NCI-H226 (cell line): ENCODE data around the gene ANTKMT.

Experiments used
- DNase-seq: peaks from one replicate; pipeline ENCODE4 v3.0.0-alpha.2; 2015

The ANTKMT gene

DNA sequence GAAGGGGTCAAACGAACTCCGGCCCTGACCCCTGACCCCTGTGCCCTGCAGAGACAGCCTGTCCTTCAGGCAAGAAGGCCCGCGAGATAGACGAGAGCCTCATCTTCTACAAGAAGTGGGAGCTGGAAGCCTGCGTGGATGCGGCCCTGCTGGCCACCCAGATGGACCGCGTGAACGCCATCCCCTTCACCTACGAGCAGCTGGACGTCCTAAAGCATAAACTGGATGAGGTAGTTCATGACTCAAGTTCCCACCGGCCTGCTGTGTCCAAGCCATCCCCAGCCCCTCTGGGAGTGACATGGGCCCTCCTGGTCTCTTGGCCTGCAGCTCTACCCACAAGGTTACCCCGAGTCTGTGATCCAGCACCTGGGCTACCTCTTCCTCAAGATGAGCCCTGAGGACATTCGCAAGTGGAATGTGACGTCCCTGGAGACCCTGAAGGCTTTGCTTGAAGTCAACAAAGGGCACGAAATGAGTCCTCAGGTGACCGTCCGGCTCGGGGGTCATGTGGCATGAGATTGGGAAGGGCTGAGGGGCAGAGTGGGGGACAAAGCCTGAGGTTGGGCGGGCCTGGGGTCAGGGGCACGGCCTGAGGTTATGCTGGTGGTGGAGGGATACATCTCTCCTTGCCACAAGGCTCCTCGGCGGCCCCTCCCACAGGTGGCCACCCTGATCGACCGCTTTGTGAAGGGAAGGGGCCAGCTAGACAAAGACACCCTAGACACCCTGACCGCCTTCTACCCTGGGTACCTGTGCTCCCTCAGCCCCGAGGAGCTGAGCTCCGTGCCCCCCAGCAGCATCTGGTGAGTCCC, 45.3 kb downstream of the ANTKMT start:
- DNase-seq, result no peak

DNA sequence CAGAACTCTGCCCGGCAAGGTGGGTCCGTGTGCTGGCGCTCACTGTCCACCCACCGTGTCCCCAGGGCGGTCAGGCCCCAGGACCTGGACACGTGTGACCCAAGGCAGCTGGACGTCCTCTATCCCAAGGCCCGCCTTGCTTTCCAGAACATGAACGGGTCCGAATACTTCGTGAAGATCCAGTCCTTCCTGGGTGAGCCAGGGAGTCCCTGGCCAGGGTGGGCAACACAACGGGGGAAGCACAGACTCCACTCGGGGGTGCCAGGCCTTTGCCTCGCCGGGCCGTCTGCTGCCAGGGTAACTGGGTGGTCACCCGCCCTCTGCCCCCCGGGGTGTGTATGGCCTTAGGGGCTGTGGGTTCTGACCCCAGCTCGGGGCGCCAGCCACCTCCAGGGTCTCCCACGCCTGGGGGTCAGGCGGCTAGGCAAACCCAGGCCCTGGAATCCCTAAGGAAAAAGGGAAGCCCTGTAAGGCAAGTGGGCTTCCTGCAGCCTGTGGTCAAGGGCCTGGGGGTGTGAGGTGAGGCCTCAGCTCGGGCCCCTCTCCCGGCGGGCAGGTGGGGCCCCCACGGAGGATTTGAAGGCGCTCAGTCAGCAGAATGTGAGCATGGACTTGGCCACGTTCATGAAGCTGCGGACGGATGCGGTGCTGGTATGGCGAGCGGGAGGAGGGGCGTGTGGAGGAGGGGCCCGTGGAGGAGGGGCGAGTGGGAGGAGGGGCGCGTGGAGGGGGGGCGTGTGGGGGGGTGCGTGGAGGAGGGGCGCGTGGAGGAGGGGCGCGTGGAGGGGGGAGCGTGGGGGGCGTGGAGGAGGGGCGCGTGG, 46.1 kb downstream of the ANTKMT start:
- no peak for DNase-seq

DNA sequence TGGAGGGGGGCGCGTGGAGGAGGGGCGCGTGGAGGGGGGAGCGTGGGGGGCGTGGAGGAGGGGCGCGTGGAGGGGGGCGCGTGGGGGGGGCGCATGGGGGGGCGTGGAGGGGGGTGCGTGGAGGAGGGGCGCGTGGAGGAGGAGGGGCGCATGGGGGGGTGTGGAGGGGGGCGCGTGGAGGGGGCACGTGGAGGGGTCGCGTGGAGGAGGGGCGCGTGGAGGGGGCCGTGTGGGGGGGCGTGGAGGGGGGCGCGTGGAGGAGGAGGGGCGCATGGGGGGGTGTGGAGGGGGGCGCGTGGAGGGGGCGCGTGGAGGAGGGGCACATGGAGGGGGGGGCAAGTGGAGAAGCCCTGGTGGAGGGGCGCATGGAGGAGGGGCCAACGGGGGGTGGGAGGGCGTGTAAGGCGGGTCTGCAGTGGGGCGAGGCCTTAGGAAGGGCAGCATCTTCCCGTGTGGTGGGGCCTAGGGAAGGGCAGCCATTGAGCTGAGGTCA, 46.8 kb downstream of the ANTKMT start:
- DNase-seq, result no peak

DNA sequence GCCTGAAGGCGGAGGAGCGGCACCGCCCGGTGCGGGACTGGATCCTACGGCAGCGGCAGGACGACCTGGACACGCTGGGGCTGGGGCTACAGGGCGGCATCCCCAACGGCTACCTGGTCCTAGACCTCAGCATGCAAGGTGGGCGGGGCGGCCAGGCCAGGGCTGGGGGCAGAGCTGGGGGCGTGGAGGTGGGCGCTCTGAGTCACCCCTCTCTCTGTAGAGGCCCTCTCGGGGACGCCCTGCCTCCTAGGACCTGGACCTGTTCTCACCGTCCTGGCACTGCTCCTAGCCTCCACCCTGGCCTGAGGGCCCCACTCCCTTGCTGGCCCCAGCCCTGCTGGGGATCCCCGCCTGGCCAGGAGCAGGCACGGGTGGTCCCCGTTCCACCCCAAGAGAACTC, 47.5 kb downstream of the ANTKMT start:
- no peak for DNase-seq

DNA sequence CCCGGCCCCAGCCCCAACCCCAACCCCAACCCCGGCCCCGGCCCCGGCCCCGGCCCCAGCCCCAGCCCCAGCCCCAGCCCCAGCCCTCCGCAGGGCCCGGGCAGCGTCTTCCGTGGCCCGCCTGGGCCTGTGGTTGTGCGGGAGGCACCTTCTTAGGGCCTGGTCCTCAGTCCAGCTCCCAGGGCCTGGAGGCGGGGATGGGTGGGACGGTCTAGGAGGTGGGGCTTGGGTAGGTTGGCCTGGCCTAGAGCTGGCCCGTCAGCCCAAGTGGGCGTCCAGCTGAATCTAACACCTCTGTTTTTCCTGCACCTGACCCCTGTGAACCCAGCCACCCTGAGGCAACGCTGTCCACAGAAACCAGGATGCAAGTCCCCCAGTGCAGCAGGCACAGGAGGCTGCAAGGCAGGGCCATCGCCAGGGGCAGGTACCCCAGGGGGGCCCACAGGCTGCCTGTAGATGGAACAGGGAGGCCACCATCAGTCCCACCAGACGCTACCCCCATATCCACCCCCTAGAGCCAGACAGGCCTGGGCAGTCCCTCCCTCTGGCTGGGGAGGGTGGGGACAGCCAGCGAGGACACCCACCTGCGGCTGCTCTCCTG, 48.3 kb downstream of the ANTKMT start:
- no peak for DNase-seq

DNA sequence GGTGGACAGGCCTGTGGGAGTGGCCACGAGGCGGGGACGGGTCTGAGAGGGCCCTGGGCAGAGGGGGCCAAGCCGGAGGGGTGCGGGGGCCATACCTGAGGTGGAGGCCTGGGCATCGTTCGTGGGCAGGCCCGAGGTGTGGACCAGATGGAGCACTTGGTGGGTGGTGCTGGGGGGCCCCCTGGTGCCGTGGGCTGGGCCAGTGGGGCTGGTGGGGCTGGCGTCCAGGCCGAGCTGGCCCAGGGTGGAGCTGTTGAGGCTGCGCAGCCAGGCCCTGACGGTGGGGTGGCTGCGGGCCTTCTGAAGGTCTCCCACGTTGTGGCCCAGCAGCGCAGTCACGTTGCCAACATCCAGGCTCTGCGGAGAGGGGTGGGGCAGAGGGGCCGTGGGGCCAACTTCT, 49.0 kb downstream of the ANTKMT start:
- DNase-seq, result no peak

DNA sequence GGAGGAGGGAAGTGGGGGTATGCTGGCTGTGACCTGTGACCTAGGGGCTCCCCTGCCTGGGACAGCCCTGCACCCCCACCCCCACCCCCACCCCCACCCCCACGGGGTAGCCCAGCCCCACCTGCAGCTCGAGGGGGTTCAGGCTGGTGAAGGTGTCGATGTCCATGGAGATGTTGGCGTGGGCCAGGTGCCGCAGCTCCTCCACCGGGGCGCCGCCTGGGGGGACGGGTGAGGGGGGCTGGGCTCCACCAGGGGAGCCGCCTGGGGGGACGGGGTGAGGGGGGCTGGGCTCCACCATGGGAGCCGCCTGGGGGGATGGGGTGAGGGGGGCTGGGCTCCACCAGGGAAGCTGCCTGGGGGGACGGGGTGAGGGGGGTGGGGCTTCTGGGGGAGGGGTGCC, 49.5 kb downstream of the ANTKMT start:
- no peak for DNase-seq
